ENCODE measurements around the gene SREK1.

SREK1 gene

DNA sequence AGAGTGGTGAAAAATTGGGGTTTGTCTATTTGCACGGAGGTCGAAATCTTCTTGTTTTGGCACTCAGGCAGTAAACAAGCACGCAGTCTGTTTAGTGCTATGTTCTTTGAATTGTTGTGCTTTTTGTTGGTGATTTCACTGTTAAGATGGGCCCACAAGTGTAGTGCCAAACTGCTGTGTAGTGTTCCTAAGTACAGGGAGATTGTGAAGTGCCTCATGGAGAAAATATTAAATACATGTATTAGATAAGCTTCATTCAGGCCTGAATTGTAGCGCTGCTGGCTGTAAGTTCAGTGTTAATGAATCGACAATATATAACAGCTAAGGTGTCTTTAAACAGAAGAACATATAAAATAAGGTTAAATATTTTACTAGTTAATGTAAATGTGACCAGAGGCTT, 17.3 kb downstream of the SREK1 start:
- TF ChIP-seq, protein P1, sequence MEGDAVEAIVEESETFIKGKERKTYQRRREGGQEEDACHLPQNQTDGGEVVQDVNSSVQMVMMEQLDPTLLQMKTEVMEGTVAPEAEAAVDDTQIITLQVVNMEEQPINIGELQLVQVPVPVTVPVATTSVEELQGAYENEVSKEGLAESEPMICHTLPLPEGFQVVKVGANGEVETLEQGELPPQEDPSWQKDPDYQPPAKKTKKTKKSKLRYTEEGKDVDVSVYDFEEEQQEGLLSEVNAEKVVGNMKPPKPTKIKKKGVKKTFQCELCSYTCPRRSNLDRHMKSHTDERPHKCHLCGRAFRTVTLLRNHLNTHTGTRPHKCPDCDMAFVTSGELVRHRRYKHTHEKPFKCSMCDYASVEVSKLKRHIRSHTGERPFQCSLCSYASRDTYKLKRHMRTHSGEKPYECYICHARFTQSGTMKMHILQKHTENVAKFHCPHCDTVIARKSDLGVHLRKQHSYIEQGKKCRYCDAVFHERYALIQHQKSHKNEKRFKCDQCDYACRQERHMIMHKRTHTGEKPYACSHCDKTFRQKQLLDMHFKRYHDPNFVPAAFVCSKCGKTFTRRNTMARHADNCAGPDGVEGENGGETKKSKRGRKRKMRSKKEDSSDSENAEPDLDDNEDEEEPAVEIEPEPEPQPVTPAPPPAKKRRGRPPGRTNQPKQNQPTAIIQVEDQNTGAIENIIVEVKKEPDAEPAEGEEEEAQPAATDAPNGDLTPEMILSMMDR (IDR thresholded peaks at IDR 0.05; ENCODE audit: low read depth, low read length, missing control alignments) = no peak
- H3K4me3 ChIP-seq (replicated peaks; ENCODE audit: low read depth, low read length) = no peak overlapping the region
- DNase-seq (ENCODE audit: extremely low read depth, low read depth) = no peak

DNA sequence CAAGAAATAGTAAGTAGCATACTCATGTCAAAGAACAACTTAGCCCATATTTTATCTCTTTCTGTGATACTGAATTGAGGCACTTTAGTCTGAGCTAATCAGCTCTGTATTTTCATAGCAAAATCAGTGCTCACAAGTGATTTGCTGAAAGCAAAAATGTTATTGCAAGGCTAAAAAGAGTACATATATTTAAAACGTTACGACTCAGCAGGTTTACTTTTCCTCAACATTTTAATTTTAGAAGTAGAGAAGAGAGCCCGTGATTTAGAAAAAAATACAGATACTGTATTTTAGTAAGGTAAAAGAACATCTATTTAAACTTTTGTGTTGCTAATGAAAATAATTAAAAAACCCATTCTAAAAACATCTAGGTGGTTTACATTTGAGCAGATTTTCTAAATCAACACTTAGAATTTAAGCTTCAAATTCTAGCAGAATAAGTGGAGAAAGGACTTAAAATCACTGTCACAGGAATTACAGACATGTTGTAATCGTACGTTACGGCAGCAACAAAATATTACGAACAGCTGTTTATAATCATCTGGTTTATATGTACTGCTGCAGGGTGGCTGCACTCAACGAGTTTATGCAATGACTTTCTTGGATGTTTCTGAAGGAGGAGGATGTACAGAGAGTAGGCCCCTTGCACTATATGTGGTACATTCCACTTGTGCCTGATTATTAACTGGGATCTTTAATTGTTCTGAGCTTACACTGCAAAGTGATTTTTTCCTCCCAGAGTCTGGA, 20.1 kb downstream of the SREK1 start:
- H3K4me3 ChIP-seq (replicated peaks; ENCODE audit: low read depth, low read length) = no peak overlapping the region
- TF ChIP-seq, protein P1 (IDR thresholded peaks at IDR 0.05; ENCODE audit: low read depth, low read length, missing control alignments) = no peak
- DNase-seq (ENCODE audit: extremely low read depth, low read depth) = peak; percentile 36

DNA sequence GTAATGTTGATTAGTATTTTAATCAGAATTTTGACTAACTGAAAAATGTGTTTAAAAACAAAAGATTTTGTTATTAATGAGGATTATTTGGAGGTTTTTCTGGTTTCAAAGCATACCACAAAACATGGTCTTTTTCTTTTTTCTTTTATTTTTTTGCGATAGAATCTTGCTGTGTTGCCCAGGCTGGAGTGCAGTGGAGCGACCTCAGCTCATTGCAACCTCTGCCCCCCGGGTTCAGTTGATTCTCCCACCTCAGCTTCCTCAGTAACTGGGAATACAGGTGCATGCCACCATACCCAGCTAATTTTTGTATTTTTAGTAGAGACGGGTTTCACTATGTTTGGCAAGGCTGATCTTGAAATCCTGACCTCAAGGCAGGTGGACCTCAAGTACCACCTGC, 24.1 kb downstream of the SREK1 start:
- DNase-seq (ENCODE audit: extremely low read depth, low read depth) = no peak
- TF ChIP-seq, protein P1 (IDR thresholded peaks at IDR 0.05; ENCODE audit: low read depth, low read length, missing control alignments) = no peak
- H3K4me3 ChIP-seq (replicated peaks; ENCODE audit: low read depth, low read length) = no peak overlapping the region

- H3K4me3 ChIP-seq (replicated peaks; ENCODE audit: low read depth, low read length) = no peak overlapping the region
- no peak for DNase-seq (ENCODE audit: extremely low read depth, low read depth)
- TF ChIP-seq, protein P1 (IDR thresholded peaks at IDR 0.05; ENCODE audit: low read depth, low read length, missing control alignments) = no peak
Observed at GRCh38 chr5:66169534-66169933, 25.4 kb downstream of the SREK1 start.

DNA sequence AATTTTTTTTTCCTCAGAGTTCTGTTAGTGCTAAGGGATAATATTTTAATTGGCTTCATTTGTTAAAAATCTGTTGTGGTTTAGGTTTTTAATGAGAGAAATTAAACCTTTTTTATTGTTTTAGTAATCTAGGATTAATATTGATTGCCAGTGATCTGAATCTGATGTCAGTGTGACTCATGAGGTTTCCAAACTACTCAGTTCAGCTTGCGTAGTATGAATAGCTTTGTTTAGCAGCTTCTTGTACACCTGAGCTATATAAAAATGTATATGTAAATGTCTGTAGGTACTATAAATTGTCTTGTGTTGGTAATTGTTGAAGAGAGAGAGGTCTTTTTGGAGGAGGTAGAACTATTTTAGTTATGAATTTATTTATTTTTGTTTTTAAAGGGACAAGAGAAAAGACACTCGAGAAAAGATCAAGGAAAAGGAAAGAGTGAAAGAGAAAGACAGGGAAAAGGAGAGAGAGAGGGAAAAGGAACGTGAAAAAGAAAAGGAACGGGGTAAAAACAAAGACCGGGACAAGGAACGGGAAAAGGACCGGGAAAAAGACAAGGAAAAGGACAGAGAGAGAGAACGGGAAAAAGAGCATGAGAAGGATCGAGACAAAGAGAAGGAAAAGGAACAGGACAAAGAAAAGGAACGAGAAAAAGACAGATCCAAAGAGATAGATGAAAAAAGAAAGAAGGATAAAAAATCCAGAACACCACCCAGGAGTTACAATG, 26.3 kb downstream of the SREK1 start:
- TF ChIP-seq, protein P1 (IDR thresholded peaks at IDR 0.05; ENCODE audit: low read depth, low read length, missing control alignments) = no peak
- no peak overlapping the region for H3K4me3 ChIP-seq (replicated peaks; ENCODE audit: low read depth, low read length)

DNA sequence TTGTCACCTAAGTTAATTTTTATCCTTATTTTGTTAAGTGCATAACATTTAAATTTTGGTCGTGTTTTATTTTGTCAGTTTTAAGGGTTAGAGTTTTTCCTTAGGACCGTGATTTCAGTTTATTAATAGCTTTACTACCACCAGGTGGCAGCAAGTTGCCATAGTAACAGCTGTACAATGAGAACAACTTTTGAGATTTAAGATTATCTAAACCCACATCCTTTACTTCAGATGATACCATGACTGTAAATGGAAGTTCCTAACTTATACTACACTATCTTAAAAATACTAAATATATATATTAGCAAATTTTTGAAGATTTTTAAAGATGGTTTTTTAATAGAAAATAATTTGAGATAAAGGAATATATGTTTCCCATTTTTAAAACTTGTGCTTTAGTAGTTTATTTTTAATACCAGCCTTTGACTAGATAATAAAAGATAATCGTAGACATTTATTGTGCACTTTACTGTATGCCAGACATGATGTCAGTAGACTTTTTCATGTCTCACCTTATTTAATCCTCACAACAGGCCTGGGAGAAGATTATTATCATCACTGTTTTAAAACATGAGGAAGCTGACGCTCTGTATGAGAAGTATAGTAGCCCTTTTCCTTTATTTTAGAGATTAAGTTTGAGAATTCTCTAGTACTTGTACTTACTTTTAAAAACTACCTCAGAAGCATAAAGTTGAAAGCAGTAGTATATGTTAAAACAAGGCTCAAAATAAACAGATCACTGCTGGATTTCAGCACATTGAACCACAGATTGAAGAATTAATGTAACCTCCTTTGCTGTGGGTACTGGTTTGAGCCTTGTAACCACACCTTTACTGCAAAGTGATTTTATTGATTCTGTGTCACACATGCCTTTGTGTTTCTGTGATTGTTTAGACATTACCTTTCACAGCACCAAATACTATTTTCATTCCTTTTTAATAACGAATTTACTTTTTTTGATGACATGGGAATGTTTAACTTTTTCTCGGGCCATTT, 27.5 kb downstream of the SREK1 start:
- peak; percentile 32 for DNase-seq (ENCODE audit: extremely low read depth, low read depth)
- TF ChIP-seq, protein P1 (IDR thresholded peaks at IDR 0.05; ENCODE audit: low read depth, low read length, missing control alignments) = peak; percentile 45
- H3K4me3 ChIP-seq (replicated peaks; ENCODE audit: low read depth, low read length) = no peak overlapping the region

More for the DNA sequence above, 26.3 kb downstream of the SREK1 start:
- no peak for DNase-seq (ENCODE audit: extremely low read depth, low read depth)

All from HFF-Myc (cell line).